HK-2 (cell line): ENCODE measurements around the gene ABCD4.

ENCODE experiments used
- DNase-seq: peaks from one replicate; pipeline ENCODE4 v3.0.0-alpha.2; 2018; ENCODE audit not compliant: unreplicated experiment

Gene ABCD4

GRCh38 chr14:74259513-74259912 is 43.2 kb downstream of the ABCD4 start:
- no peak for DNase-seq

- no peak for DNase-seq
Measured at GRCh38 chr14:74258764-74259035, 44.0 kb downstream of the ABCD4 start.

- no peak for DNase-seq
Measured at GRCh38 chr14:74257941-74258763, 44.6 kb downstream of the ABCD4 start.

- peak; percentile 63 for DNase-seq
Measured at GRCh38 chr14:74257078-74257940, 45.4 kb downstream of the ABCD4 start.

- DNase-seq: no peak
Measured at GRCh38 chr14:74255281-74255680, 47.5 kb downstream of the ABCD4 start.

- no peak for DNase-seq
Measured at GRCh38 chr14:74249433-74250375, 53.0 kb downstream of the ABCD4 start.

- no peak for DNase-seq
Measured at GRCh38 chr14:74248017-74248416, 54.7 kb downstream of the ABCD4 start.

GRCh38 chr14:74246542-74246941 is 56.2 kb downstream of the ABCD4 start:
- no peak for DNase-seq

- DNase-seq: no peak
Measured at GRCh38 chr14:74245292-74245691, 57.4 kb downstream of the ABCD4 start.

GRCh38 chr14:74244115-74244514 is 58.6 kb downstream of the ABCD4 start:
- no peak for DNase-seq

- no peak for DNase-seq
Measured at GRCh38 chr14:74243051-74243450, 59.7 kb downstream of the ABCD4 start.

GRCh38 chr14:74242780-74243042 is 60.0 kb downstream of the ABCD4 start:
- no peak for DNase-seq

- DNase-seq: no peak
Measured at GRCh38 chr14:74242021-74242779, 60.5 kb downstream of the ABCD4 start.

- DNase-seq: no peak
Measured at GRCh38 chr14:74241652-74242017, 61.1 kb downstream of the ABCD4 start.

GRCh38 chr14:74240794-74241651 is 61.7 kb downstream of the ABCD4 start:
- no peak for DNase-seq

GRCh38 chr14:74239848-74240793 is 62.6 kb downstream of the ABCD4 start:
- no peak for DNase-seq

- DNase-seq: no peak
Measured at GRCh38 chr14:74238974-74239847, 63.5 kb downstream of the ABCD4 start, which contains the start of gene VSX2. Gene VSX2 (plus strand): TSS chr14:74239449. CDS start chr14:74239562, 113 bp downstream.

GRCh38 chr14:74237441-74237840 is 65.3 kb downstream of the ABCD4 start:
- no peak for DNase-seq
